ENCODE data around the gene SLC39A7. TPM values are rescaled to one million over a fixed set of nuclear protein-coding genes. Genes with fewer than 3 reads are reported as not detected.

Gene SLC39A7
- total RNA-seq, 4 donors from 2014 or later: 21.9 to 45.4 (median 26.2) TPM

DNA sequence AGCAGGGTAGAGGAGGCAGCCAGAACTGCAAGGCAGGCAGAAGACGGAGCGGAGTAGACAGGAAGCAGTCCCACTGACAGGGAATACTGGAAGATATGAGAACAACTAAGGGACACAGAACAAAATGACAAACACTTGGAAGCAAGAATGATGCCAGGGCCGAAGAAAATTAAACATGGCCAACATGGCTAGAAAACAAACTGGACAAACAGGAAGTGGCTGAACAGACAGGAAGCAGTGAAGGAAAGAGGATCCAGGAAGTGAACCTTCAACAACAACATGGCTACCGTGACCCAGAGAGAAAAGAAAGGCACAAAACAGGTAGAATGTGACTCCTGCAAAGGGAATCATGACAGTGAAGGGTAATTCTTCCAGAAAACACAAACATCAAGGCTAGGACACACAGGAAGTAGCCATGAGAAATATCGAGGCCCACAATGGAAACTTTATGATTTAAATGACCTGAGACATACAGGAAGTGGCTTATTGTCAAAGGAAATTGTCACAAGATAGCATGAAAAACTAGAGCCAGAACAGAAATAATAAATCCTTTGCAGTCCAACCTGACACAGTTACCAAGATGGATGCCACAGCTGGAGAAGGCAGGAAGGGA, 17.5 kb upstream of the SLC39A7 start:
- Histone ChIP-seq H3K27ac (no peak overlapping the region), H3K27me3 (no peaks in the 10 kb centered on the region)
- in situ Hi-C loops (cut with MboI; ENCODE audit: low sequenced_read_pairs in 4 of 4): no loop called here

DNA sequence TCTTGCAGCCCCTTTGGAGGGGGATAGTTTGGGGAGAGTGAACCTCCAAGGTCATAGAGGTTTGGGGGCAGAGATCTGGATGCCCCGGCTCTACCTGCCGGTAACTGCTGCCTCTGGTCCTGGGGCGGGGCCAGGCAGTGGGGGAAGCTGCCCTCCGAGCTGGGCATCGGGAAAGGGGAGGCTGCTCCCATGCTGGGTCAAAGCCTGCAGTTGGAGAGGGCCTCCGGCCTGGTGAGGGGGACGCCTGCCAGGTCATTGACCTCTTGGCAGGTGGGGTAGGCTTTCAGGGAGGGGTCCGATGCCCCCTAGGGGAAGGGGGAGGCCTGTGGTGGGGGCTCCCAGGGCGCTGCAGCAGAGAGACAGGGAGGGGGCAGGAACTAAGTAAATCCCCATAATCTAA, 15.5 kb upstream of the SLC39A7 start:
- ATAC-seq: no peak
- no peaks in the 10 kb centered on the region for H3K27me3 ChIP-seq
- no peak for DNase-seq
- no peak overlapping the region for H3K4me3 ChIP-seq
- no peak overlapping the region for H3K27ac ChIP-seq
- H3K4me1 ChIP-seq: no peaks in the 10 kb centered on the region
- in situ Hi-C loops (cut with MboI; ENCODE audit: low sequenced_read_pairs in 4 of 4) (no loop called here), intact Hi-C loops (cut with DNase I; ENCODE audit: low total_unique reads) (no loop called here)
- H3K36me3 ChIP-seq: no peaks in the 10 kb centered on the region
- TF ChIP-seq POLR2A (IDR thresholded peaks at IDR 0.05): no peak
- TF ChIP-seq, protein P1, sequence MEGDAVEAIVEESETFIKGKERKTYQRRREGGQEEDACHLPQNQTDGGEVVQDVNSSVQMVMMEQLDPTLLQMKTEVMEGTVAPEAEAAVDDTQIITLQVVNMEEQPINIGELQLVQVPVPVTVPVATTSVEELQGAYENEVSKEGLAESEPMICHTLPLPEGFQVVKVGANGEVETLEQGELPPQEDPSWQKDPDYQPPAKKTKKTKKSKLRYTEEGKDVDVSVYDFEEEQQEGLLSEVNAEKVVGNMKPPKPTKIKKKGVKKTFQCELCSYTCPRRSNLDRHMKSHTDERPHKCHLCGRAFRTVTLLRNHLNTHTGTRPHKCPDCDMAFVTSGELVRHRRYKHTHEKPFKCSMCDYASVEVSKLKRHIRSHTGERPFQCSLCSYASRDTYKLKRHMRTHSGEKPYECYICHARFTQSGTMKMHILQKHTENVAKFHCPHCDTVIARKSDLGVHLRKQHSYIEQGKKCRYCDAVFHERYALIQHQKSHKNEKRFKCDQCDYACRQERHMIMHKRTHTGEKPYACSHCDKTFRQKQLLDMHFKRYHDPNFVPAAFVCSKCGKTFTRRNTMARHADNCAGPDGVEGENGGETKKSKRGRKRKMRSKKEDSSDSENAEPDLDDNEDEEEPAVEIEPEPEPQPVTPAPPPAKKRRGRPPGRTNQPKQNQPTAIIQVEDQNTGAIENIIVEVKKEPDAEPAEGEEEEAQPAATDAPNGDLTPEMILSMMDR (IDR thresholded peaks at IDR 0.05 in 4 of 5, conservative IDR thresholded peaks at IDR 0.05 in 1 of 5): no peak
- no peaks in the 10 kb centered on the region for H3K9me3 ChIP-seq

More for the DNA sequence above, 17.5 kb upstream of the SLC39A7 start:
- no peak for DNase-seq
- TF ChIP-seq POLR2A (IDR thresholded peaks at IDR 0.05): no peak
- TF ChIP-seq, protein P1 (IDR thresholded peaks at IDR 0.05 in 4 of 5, conservative IDR thresholded peaks at IDR 0.05 in 1 of 5): no peak
- no peaks in the 10 kb centered on the region for H3K4me1 ChIP-seq
- no peak for ATAC-seq
- no peaks in the 10 kb centered on the region for H3K9me3 ChIP-seq
- H3K4me3 ChIP-seq: no peak overlapping the region
- no peaks in the 10 kb centered on the region for H3K36me3 ChIP-seq
- intact Hi-C loops (cut with DNase I; ENCODE audit: low total_unique reads): no loop called here

DNA sequence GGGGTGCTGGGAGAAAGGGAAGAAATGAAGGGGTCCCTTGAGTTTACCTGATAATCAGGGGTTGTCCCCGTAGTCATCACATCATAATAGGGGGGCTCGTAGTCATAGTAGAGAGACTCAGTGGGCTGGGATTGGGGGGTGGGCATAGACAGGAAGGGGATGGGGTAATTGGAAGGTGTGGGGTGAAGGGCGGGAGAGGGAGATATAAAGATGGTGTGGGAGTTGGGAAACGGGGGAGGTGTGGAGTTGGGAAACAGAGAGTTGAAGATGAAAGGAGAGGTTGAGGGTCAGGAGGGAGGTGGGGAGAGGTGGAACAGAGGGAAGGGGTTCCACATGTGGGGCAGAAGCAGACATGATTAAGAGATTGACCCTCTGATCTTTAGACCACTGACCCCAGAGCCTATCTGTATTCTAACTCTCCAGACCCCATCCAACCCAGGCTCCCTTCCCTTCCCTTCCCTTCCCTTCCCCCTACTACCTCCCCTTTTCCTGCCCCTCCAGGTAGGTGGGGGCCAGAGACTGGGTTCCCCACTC, 14.9 kb upstream of the SLC39A7 start:
- H3K27ac ChIP-seq: no peak overlapping the region
- in situ Hi-C loops (cut with MboI; ENCODE audit: low sequenced_read_pairs in 4 of 4): no loop called here
- TF ChIP-seq, protein P1 (IDR thresholded peaks at IDR 0.05 in 4 of 5, conservative IDR thresholded peaks at IDR 0.05 in 1 of 5): no peak
- no peak for TF ChIP-seq POLR2A (IDR thresholded peaks at IDR 0.05)
- DNase-seq (no peak), ATAC-seq (no peak)
- no peaks in the 10 kb centered on the region for H3K9me3 ChIP-seq
- H3K27me3 ChIP-seq: no peaks in the 10 kb centered on the region
- no peaks in the 10 kb centered on the region for H3K36me3 ChIP-seq
- no peaks in the 10 kb centered on the region for H3K4me1 ChIP-seq
- no peak overlapping the region for H3K4me3 ChIP-seq
- intact Hi-C loops (cut with DNase I; ENCODE audit: low total_unique reads): no loop called here

DNA sequence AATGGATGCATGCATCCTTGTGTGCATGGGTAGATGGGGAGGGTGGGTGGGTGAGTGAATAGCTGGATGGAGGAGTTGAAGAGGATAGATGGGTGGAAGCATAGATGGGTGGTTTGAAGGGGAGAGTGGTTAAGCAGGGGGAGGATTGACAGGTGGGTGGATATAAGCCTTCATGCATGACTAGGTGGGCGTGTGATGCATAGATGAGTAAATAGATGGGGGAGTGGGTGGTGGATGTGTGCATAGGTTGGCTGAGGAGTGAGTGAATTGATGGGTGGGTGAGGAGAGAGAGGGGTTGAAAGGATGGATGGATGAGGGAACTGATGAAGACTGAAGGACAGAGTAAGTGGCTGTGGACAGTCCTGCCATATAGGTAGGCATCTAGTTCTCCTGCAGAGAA, 12.9 kb upstream of the SLC39A7 start:
- no peaks in the 10 kb centered on the region for H3K27me3 ChIP-seq
- intact Hi-C loops (cut with DNase I; ENCODE audit: low total_unique reads): no loop called here
- H3K4me1 ChIP-seq: peaks cover 16 to 18% of the 10 kb centered on the region in 2 donors
- H3K4me3 ChIP-seq: no peak overlapping the region
- DNase-seq: no peak
- TF ChIP-seq, protein P1 (IDR thresholded peaks at IDR 0.05 in 4 of 5, conservative IDR thresholded peaks at IDR 0.05 in 1 of 5): no peak
- TF ChIP-seq POLR2A (IDR thresholded peaks at IDR 0.05): no peak
- no peaks in the 10 kb centered on the region for H3K36me3 ChIP-seq
- no peaks in the 10 kb centered on the region for H3K9me3 ChIP-seq
- no peak for ATAC-seq
- in situ Hi-C loops (cut with MboI; ENCODE audit: low sequenced_read_pairs in 4 of 4): no loop called here
- H3K27ac ChIP-seq: no peak overlapping the region

All from gastrocnemius medialis (tissue), 4 donors.